Thymus (tissue), 11 donors: ENCODE measurements around the gene RAB31. TPM values are rescaled to one million over a fixed set of nuclear protein-coding genes. Genes with fewer than 3 reads are reported as not detected.

Experiments used
- DNase-seq, 9 donors: peaks; one replicate each; pipeline ENCODE4 v3.0.0-alpha.2; 2013; ENCODE audit warnings: low spot score in 9 of 9, low read depth in 6 of 9, missing footprints in 1 of 9
- H3K27ac ChIP-seq, 2 donors: one replicate each; pipeline ENCODE4 v1.5.1; 2013; ENCODE audit warnings: control low read depth in 1 of 2, low read depth in 1 of 2, low read length in 1 of 2, mild to moderate bottlenecking in 1 of 2, moderate library complexity in 1 of 2
- H3K27me3 ChIP-seq, 2 donors: one replicate each; pipeline ENCODE4 v1.5.1; 2013; ENCODE audit warnings: low read length in 1 of 2; ENCODE audit not compliant: control insufficient read depth in 2 of 2, insufficient read depth in 1 of 2
- H3K36me3 ChIP-seq, 2 donors: one replicate each; pipeline ENCODE4 v1.5.1; 2013; ENCODE audit warnings: low read length in 1 of 2, mild to moderate bottlenecking in 1 of 2, moderate library complexity in 1 of 2; ENCODE audit not compliant: control insufficient read depth in 2 of 2, insufficient read depth in 2 of 2
- H3K4me1 ChIP-seq, 2 donors: one replicate each; pipeline ENCODE4 v1.5.1; 2013; ENCODE audit warnings: low read length in 2 of 2; ENCODE audit not compliant: control insufficient read depth in 2 of 2, insufficient read depth in 2 of 2
- H3K4me3 ChIP-seq, 2 donors: one replicate each; pipeline ENCODE4 v1.5.1; 2013; ENCODE audit warnings: low read length in 2 of 2, control low read depth in 1 of 2, mild to moderate bottlenecking in 1 of 2
- H3K9me3 ChIP-seq, 2 donors: one replicate each; pipeline ENCODE4 v1.5.1; 2013; ENCODE audit warnings: low read length in 1 of 2, mild to moderate bottlenecking in 1 of 2; ENCODE audit not compliant: control insufficient read depth in 2 of 2, insufficient read depth in 1 of 2
- WGBS: extraction: QIAGEN DNeasy Blood & Tissue Kit; methylation state at CpG from one replicate; pipeline ENCODE4 v1.1.7; 2013; 5-methylcytosine and 5-hydroxymethylcytosine counted together
- polyA plus RNA-seq: library from polyadenylated mRNA; stranded (reverse); fragments of 200-250 nt; gene quantifications from one replicate; pipeline ENCODE4 v1.2.3, GENCODE V29; 2013
- total RNA-seq: library from RNA; stranded (reverse); fragments of 120-200 nt; gene quantifications from one replicate; pipeline ENCODE4 v1.2.4, GENCODE V29; 2013
- donor health status: healthy.

The RAB31 gene
- total and polyA plus RNA-seq, 2 donors = 10.1 to 17.8 TPM

DNA sequence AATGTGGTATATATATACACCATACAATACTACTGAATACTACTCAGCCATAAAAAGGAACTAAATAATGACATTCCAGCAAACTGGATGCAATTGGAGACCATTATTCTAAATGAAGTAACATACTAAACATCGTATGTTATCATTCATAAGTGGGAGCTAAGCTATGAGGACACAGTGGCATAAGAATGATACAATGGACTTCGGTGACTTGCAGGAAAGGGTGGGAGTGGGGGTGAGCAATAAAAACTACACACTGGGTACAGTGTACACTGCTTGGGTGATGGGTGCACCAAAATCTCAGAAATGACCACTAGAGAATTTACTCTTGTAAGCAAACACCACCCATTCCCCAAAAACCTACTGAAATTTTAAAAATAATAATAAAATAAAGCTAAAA is 87.9 kb downstream of the RAB31 start:
- Histone ChIP-seq H3K9me3 (no peaks in the 10 kb centered on the region), H3K27me3 (no peaks in the 10 kb centered on the region), H3K4me3 (no peak overlapping the region), H3K27ac (no peak overlapping the region), H3K4me1 (no peaks in the 10 kb centered on the region), H3K36me3 (no peaks in the 10 kb centered on the region)
- DNase-seq = no peak
- WGBS = 97% methylated on average over 2 of the region's 2 CpGs

DNA sequence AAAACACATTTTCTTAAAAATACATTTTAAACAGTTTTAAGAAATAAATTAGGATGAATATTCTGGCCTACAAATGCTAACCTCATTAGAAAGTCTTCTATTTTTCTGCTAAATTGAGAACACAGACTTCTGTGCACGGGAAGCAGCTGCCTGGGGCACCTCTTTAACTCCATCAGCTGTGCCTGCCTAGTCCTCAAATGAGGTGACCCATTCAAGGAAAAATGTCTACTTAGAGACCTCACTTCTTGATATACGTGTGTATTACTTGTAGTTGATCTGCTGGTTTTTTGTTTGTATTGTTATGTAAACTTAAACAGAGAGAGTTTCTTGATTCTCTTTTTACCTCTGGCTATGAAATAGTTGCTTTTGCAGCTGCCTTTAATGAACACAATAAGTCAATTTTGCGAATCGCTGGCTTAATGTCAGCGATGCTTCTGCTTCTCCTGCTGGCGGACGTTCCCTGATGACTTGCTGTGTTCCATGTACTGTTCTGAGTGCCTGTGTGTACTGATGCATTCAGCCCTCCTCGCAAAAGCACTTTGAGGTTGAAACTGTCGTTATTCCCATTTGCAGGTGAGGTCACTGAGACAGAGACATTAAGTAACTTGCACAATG is 88.9 kb downstream of the RAB31 start:
- 94% methylated on average over 9 of the region's 9 CpGs for WGBS
- H3K27ac ChIP-seq = no peak overlapping the region
- H3K27me3 ChIP-seq = no peaks in the 10 kb centered on the region
- no peaks in the 10 kb centered on the region for H3K36me3 ChIP-seq
- no peak overlapping the region for H3K4me3 ChIP-seq
- no peaks in the 10 kb centered on the region for H3K9me3 ChIP-seq
- H3K4me1 ChIP-seq = no peaks in the 10 kb centered on the region
- no peak for DNase-seq

DNA sequence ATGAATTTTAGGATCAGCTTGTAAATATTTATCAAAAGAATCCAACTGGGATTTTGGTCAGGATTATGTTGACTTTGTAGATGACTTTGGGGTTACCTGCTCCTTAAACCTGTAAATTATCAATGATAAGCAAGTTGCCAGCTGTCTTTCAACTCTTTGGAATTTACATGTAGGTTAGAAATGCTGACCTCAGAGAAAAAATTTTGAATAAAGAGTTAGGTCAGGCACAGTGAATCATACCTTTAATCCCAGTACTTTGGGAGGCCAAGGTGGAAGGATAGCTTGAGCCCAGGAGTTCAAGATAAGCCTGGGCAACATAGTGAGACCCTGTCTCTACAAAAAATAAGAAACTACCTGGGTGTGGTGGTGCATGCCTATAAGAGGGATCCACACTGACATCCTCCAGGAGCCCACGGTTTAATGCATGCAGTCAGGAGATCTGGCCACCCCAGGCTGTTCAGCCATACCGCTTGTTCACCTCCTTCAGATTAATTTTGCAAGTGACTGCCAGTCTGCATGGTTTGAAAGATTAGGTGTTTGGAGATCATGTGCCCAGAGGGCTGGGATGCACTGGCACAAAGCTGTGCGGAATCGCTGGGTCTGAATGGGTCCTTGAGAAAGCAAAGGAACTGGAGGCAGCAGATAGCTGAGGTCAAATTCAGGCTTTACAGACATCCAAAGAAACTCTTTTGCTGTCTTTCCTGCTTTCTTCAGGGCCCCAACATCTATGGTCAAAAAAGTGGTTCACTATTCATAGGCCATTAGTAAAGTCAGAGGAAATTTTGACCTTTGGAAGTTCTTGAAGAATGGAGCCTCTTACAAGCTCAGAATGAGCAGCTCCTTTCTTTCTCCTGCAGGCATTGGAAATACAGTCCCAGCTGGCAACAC is 94.3 kb downstream of the RAB31 start:
- H3K9me3 ChIP-seq = no peaks in the 10 kb centered on the region
- no peaks in the 10 kb centered on the region for H3K36me3 ChIP-seq
- H3K4me3 ChIP-seq = no peak overlapping the region
- H3K4me1 ChIP-seq = no peaks in the 10 kb centered on the region
- no peaks in the 10 kb centered on the region for H3K27me3 ChIP-seq
- 99% methylated on average over 4 of the region's 4 CpGs for WGBS
- DNase-seq = no peak
- H3K27ac ChIP-seq = no peak overlapping the region

DNA sequence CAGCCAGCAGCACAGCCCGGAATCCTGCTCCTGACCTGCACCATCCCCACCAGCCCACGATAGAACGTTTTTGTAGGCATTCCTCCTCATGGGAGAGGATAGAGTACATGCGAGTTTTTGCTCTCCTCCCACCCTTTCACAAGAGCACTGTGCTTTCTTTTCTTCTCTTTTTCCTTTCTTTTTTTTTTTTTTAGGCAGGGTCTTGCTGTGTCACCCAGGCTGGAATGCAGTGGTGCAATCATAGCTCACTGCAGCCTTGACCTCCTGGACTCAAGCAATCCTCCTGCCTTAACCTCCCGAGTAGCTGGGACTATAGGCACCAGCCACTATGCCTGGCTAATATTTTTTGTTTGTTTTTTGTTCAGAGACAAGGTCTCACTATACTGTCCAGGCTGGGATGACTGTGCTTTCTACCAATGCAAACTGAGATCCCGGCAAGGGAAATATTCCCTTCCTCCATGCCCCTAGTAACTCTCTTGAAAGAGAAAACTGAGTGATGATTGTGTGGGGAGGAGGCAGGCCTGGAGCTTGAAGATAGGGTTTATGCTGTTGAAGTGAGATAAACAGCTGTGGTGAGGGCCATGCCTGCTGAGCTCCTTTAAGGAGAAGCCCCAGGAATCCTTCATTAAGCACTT is 95.1 kb downstream of the RAB31 start:
- no peak overlapping the region for H3K27ac ChIP-seq
- no peaks in the 10 kb centered on the region for H3K9me3 ChIP-seq
- DNase-seq = no peak
- H3K4me3 ChIP-seq = no peak overlapping the region
- H3K36me3 ChIP-seq = no peaks in the 10 kb centered on the region
- no peaks in the 10 kb centered on the region for H3K27me3 ChIP-seq
- no peaks in the 10 kb centered on the region for H3K4me1 ChIP-seq
- WGBS = 98% methylated on average over 6 of the region's 6 CpGs

DNA sequence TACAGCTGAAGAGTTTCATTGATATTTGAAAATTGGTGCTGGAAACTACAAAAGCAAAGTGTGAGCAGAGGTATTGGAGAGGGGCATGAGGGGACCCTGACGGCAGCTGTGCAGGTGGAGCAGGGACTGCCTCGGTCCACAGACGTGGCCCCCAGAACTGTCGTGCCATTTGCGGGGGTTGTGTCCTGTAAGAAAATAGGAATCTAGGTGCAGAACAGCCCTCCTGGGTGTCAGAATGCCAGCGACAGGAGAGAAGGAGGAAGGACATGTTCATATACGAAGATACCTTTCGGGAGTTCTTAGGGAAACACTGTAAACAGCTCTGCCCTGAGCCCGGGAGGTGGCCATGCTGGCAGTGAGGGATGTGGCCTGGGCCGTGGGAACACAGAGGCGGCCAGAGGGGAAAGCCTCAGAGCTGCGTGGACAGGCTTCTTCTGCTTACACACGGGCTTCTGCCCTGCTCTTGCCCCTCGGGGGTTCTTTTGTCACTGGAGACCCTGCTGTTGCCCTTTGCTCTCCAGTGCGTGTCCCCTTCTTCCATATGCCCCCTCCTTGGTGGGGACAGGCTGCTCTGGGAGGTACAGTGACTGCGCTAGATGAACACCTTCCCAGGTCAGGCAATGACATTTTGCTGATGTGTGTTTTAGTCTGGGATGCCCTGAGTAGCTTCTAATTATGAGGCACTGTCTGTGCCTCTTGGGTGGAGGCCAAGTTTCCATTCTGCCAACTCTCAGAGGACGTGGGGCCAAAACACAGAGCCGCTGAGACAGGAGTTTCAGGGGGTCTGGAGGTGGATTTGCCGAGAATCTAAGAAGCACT is 95.8 kb downstream of the RAB31 start:
- Histone ChIP-seq H3K27ac (no peak overlapping the region), H3K4me3 (no peak overlapping the region), H3K27me3 (no peaks in the 10 kb centered on the region), H3K4me1 (no peaks in the 10 kb centered on the region), H3K36me3 (no peaks in the 10 kb centered on the region), H3K9me3 (no peaks in the 10 kb centered on the region)
- no peak for DNase-seq
- 93% methylated on average over 19 of the region's 19 CpGs for WGBS

DNA sequence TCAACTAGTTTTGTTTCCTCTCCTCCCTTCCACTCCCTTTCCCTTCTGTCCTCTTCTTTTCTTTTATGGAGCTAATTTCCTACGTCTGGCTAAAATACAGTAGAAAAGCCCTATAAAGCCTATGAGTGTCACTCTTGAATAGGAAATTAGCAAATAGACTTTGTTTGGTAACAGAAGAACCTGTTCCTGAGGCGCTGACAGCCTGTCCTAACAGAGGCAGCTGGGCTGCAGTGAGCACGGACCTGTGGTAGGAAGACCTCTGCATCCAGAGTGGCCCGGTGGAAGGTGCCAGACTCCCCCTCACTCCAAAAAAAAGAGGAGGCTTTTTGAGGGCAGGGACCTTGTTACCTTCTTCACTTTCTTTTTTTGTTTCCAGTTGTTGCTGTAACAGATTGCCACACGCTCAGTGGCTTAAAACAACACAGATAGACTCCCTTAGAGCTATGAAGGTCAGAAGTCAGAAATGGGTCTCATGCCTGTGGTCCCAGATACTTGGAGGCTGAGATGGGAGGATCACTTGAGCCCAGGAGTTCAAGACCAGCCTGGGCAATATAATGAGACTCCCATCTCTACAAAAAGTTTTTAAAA is 96.5 kb downstream of the RAB31 start:
- Histone ChIP-seq H3K27me3 (no peaks in the 10 kb centered on the region), H3K27ac (no peak overlapping the region), H3K36me3 (no peaks in the 10 kb centered on the region), H3K4me1 (no peaks in the 10 kb centered on the region), H3K4me3 (no peak overlapping the region), H3K9me3 (no peaks in the 10 kb centered on the region)
- WGBS = 91% methylated on average over 5 of the region's 5 CpGs
- DNase-seq = no peak

DNA sequence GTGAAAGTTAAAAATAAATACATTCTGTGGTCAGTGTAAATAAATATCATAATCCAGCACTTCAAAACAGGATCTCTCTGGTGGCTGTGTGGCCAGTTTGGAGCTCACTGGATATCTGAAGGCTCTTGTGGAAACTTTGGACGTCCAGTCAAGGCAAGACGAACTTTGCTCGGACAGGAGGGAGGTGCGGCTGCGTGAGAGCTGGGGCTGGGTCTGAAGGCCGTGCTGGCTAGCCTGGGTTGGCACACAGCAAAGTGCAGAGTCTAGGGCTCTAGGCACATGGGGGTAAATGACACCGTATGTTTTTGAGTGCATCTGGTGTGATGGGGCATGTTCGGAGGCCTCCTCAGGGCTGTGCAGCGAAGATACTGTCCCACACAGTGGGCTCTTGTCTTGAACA is 98.8 kb downstream of the RAB31 start:
- H3K27ac ChIP-seq = no peak overlapping the region
- no peak overlapping the region for H3K4me3 ChIP-seq
- no peak for DNase-seq
- H3K4me1 ChIP-seq = no peaks in the 10 kb centered on the region
- WGBS = 98% methylated on average over 9 of the region's 9 CpGs
- H3K27me3 ChIP-seq = no peaks in the 10 kb centered on the region
- no peaks in the 10 kb centered on the region for H3K9me3 ChIP-seq
- no peaks in the 10 kb centered on the region for H3K36me3 ChIP-seq

DNA sequence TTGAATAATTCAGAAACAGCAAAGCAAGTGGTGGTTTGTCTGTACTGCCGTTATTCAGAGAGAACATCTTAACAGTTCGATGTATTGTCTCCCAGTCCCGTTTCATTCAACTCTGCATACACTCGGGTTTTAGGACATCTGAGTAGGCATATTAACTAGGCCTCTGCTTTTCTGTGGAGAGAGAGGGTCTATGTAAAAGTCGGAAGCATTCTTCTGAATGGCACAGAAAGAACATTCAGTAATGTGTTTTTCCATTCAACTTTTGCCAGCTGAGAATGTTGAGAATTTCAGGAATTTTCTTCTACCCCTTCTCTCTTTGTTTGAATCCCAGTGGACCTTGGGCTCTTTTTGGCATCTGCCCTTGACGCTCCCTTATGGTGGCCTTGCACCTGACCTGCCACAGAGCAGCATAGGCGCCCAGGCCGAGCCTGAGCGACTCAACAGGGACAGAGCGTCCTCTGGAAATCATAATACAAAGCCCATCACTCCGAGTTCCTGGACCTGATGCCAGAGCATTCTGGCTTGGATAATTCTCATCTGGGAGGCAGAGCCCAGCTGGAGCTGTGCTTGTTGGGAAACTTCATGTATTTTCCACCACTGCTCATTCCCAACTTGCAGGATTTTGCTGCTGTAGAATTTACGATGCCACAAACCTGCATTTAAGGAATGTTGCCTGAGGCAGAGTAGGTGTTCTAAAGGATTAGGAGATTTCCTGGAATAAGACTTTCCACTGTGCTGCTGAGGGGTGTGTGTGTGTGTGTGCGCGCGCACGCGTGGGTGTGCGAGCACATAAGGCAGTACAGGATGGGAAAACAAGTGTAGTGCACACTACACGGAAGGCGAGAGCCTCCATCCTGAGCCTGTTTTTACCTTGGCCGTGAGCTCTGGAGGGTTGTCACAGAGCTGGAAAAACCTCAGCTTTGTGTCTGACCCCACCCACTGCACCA is 100.5 kb downstream of the RAB31 start:
- WGBS = 93% methylated on average over 21 of the region's 21 CpGs
- Histone ChIP-seq H3K36me3 (no peaks in the 10 kb centered on the region), H3K4me1 (no peaks in the 10 kb centered on the region), H3K27me3 (no peaks in the 10 kb centered on the region), H3K9me3 (no peaks in the 10 kb centered on the region), H3K27ac (no peak overlapping the region), H3K4me3 (no peak overlapping the region)
- no peak for DNase-seq
